ENCODE data around the gene GABRA5.
A peak's percentile ranks its signal among the peaks of the same experiment; 100 is the strongest.

Gene GABRA5

DNA sequence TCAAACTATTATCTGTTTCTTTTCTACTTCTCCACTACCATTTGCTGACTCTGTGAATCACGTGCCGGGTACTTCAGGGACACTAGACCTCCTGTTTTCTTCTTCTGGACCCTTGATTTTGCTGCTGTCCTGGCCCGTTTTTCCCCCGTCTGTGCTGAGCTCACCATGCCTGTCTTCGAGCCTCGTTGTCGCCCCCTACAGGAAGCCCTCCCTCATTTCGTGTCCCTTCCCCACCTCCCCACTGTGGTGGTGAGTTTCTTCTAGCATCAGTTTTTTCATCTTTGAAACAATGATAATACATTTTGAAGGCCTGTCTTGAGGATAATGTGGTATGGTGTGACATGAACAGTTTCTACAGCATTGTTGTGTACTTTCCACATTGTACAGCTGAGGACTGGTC is 117.0 kb downstream of the GABRA5 start:
- DNase-seq = no peak
- Histone ChIP-seq H3K4me3 (ENCODE audit: low read depth, low read length) (no peak overlapping the region), H3K27me3 (replicated peaks) (no peaks in the 10 kb centered on the region), H3K27ac (no peak overlapping the region), H3K36me3 (replicated peaks) (no peaks in the 10 kb centered on the region)
- TF ChIP-seq, protein P1, sequence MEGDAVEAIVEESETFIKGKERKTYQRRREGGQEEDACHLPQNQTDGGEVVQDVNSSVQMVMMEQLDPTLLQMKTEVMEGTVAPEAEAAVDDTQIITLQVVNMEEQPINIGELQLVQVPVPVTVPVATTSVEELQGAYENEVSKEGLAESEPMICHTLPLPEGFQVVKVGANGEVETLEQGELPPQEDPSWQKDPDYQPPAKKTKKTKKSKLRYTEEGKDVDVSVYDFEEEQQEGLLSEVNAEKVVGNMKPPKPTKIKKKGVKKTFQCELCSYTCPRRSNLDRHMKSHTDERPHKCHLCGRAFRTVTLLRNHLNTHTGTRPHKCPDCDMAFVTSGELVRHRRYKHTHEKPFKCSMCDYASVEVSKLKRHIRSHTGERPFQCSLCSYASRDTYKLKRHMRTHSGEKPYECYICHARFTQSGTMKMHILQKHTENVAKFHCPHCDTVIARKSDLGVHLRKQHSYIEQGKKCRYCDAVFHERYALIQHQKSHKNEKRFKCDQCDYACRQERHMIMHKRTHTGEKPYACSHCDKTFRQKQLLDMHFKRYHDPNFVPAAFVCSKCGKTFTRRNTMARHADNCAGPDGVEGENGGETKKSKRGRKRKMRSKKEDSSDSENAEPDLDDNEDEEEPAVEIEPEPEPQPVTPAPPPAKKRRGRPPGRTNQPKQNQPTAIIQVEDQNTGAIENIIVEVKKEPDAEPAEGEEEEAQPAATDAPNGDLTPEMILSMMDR (IDR thresholded peaks at IDR 0.05; ENCODE audit: low read depth, low read length, missing control alignments) = peak; percentile 6
- in situ Hi-C loops (cut with HindIII; ENCODE audit: low pct_ligation_motif_present, low sequenced_read_pairs) = no loop called here

DNA sequence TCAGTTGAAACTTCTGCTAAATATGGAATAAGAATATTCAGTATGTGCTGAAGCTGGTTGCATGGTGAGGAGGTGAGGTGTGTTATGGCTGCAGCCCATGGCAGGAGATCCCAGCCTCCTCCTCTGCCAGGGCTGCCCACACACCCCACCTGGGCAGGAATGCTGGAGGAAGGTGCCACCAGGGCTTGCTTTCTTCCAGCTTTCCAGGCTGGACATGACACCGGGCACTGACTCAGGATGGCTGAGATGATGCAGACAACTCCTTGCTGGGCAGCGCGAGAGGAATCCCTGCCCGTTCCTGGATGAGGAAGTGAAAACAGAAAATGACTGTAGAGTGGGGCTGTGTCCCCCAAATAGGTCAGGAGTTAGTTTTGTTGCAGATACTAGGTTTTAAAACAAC is 118.2 kb downstream of the GABRA5 start:
- TF ChIP-seq, protein P1 (IDR thresholded peaks at IDR 0.05; ENCODE audit: low read depth, low read length, missing control alignments) = no peak
- Histone ChIP-seq H3K4me3 (ENCODE audit: low read depth, low read length) (no peak overlapping the region), H3K36me3 (replicated peaks) (no peaks in the 10 kb centered on the region), H3K27ac (no peak overlapping the region), H3K27me3 (replicated peaks) (no peaks in the 10 kb centered on the region)
- in situ Hi-C loops (cut with HindIII; ENCODE audit: low pct_ligation_motif_present, low sequenced_read_pairs) = no loop called here
- no peak for DNase-seq

DNA sequence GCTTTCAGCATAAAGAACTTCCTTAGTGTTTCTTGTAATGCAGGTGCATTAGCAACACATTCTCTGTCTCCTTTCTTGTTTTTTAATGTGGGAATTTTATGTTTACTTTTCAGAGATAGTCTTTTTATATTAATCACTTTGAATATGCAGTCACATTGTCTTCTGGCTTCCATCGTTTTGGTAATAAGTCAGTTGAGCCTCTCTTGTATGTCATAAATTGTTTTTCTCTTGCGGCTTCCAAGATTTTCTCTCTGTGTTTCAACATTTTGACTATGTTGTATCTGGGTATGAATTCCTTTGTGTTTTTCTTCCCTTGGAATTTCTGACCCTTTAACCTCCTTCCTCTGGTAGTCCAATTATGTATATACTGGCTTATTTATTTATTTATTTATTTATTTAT is 129.4 kb downstream of the GABRA5 start:
- H3K27me3 ChIP-seq (replicated peaks) = no peaks in the 10 kb centered on the region
- no peaks in the 10 kb centered on the region for H3K36me3 ChIP-seq (replicated peaks)
- no peak overlapping the region for H3K4me3 ChIP-seq (ENCODE audit: low read depth, low read length)
- DNase-seq = no peak
- in situ Hi-C loops (cut with HindIII; ENCODE audit: low pct_ligation_motif_present, low sequenced_read_pairs) = no loop called here
- no peak overlapping the region for H3K27ac ChIP-seq
- TF ChIP-seq, protein P1 (IDR thresholded peaks at IDR 0.05; ENCODE audit: low read depth, low read length, missing control alignments) = no peak

Measured in brain microvascular endothelial cell (primary cell).